Stomach (tissue), 4 donors: ENCODE measurements around the gene LRP2BP.
"Not testable (repeated sequence)": the region's sequence is repeated elsewhere in the genome, so short reads cannot be mapped to it uniquely, and the experiment has no call there.

Source experiments
- CTCF ChIP-seq, 7 experiments: fragments of 450-650 bp in 4 of 7; fragments of 200-600 bp in 3 of 7; sonication (generic) in 3 of 7; IDR thresholded peaks; one replicate each; pipeline ENCODE4 v1.5.1; 2016 to 2019; ENCODE audit warnings: antibody characterized with exemption in 7 of 7, control low read depth in 2 of 7, mild to moderate bottlenecking in 1 of 7
- EP300 ChIP-seq: sonication (generic); formaldehyde crosslinking; IDR thresholded peaks from one replicate; pipeline ENCODE4 v1.6.1; 2017; ENCODE audit warnings: antibody characterized with exemption
- POLR2A ChIP-seq, 4 donors: fragments of 450-650 bp; IDR thresholded peaks; one replicate each; pipeline ENCODE4 v1.6.1; 2016; ENCODE audit warnings: antibody characterized with exemption in 4 of 4, control low read depth in 2 of 4, mild to moderate bottlenecking in 1 of 4, moderate library complexity in 1 of 4
- POLR2AphosphoS5 ChIP-seq, 3 donors: sonication (generic); formaldehyde crosslinking; IDR thresholded peaks; one replicate each; pipeline ENCODE4 v1.6.1; 2016; ENCODE audit warnings: antibody characterized with exemption in 3 of 3

GRCh38 chr4:185324361-185324760, 71.4 kb downstream of the LRP2BP start:
- not testable (repeated sequence) for TF ChIP-seq CTCF (IDR thresholded peaks at IDR 0.05); POLR2A (IDR thresholded peaks at IDR 0.05); POLR2AphosphoS5 (IDR thresholded peaks at IDR 0.05); EP300
